GM21381 (cell line): ENCODE results near the gene CCDC183.
"Not testable (repeated sequence)": the region's sequence is repeated elsewhere in the genome, so short reads cannot be mapped to it uniquely, and the experiment has no call there.

Source experiments
- ATAC-seq: cut with Tn5 transposase; IDR thresholded peaks from one replicate; pipeline ENCODE4 v1.9.1; 2021; ENCODE audit warnings: mild to moderate bottlenecking, moderate library complexity; ENCODE audit not compliant: unreplicated experiment

Gene CCDC183

GRCh38 chr9:136823136-136824046, 27.3 kb downstream of the CCDC183 start:
- no peak for ATAC-seq

- ATAC-seq = no peak
Observed at GRCh38 chr9:136824496-136825225, 28.5 kb downstream of the CCDC183 start.

GRCh38 chr9:136825295-136826187, 29.4 kb downstream of the CCDC183 start:
- ATAC-seq = no peak

GRCh38 chr9:136826188-136826541, 30.0 kb downstream of the CCDC183 start:
- no peak for ATAC-seq

GRCh38 chr9:136826703-136827582, 30.8 kb downstream of the CCDC183 start:
- no peak for ATAC-seq

- no peak for ATAC-seq
Observed at GRCh38 chr9:136827794-136828473, 31.8 kb downstream of the CCDC183 start.

GRCh38 chr9:136828474-136829140, 32.5 kb downstream of the CCDC183 start:
- ATAC-seq = no peak

GRCh38 chr9:136829412-136829811, 33.3 kb downstream of the CCDC183 start:
- no peak for ATAC-seq

GRCh38 chr9:136829981-136830885, 34.1 kb downstream of the CCDC183 start:
- ATAC-seq = no peak

- ATAC-seq = no peak
Observed at GRCh38 chr9:136831002-136831719, 35.0 kb downstream of the CCDC183 start.

- no peak for ATAC-seq
Observed at GRCh38 chr9:136831720-136832104, 35.6 kb downstream of the CCDC183 start.

GRCh38 chr9:136832581-136832980, 36.4 kb downstream of the CCDC183 start:
- ATAC-seq = no peak

GRCh38 chr9:136833381-136834048, 37.4 kb downstream of the CCDC183 start:
- ATAC-seq = not testable (repeated sequence)

- ATAC-seq = no peak
Observed at GRCh38 chr9:136835162-136835931, 39.2 kb downstream of the CCDC183 start.

GRCh38 chr9:136835932-136836904, 40.1 kb downstream of the CCDC183 start:
- no peak for ATAC-seq
